HPDE6-E6E7 (cell line): ENCODE measurements around the gene SCYGR7.
"Not testable (repeated sequence)": the region's sequence is repeated elsewhere in the genome, so short reads cannot be mapped to it uniquely, and the experiment has no call there.

Experiments
- DNase-seq: peaks from one replicate; pipeline ENCODE4 v3.0.0; 2011; ENCODE audit warnings: missing footprints; ENCODE audit errors: extremely low spot score

SCYGR7 gene

GRCh38 chr2:227728035-227728434 is at the start of gene SCYGR7:
SCYGR7 (plus strand) TSS chr2:227728335; CDS start chr2:227728335, 0 bp downstream.
- DNase-seq = no peak

GRCh38 chr2:227684258-227684657 is 43.9 kb upstream of the SCYGR7 start:
- no peak for DNase-seq

- DNase-seq = no peak
These were observed 40.9 kb upstream of the SCYGR7 start for GRCh38 chr2:227687189-227687588.

GRCh38 chr2:227696990-227697679 is 31.0 kb upstream of the SCYGR7 start:
- no peak for DNase-seq

- DNase-seq = no peak
These were observed 26.6 kb upstream of the SCYGR7 start for GRCh38 chr2:227701556-227701955.

- peak; percentile 68 for DNase-seq
These were observed 24.8 kb upstream of the SCYGR7 start for GRCh38 chr2:227703280-227703732.

- peak; percentile 43 for DNase-seq
These were observed 24.2 kb upstream of the SCYGR7 start for GRCh38 chr2:227703961-227704360.

GRCh38 chr2:227706859-227707258 is 21.3 kb upstream of the SCYGR7 start:
- DNase-seq = no peak

- no peak for DNase-seq
These were observed 20.7 kb upstream of the SCYGR7 start for GRCh38 chr2:227707390-227707789.

GRCh38 chr2:227710986-227711385 is 17.1 kb upstream of the SCYGR7 start:
- DNase-seq = no peak

GRCh38 chr2:227713291-227713690 is 14.8 kb upstream of the SCYGR7 start:
- no peak for DNase-seq

- DNase-seq = no peak
These were observed 11.6 kb upstream of the SCYGR7 start for GRCh38 chr2:227716501-227716900.

GRCh38 chr2:227717687-227718567 is 10.2 kb upstream of the SCYGR7 start, which contains the start of gene SLC19A3:
SLC19A3 (minus strand) TSS chr2:227718028; CDS start chr2:227702318, 15,710 bp downstream.
- DNase-seq = peak; percentile 46

- DNase-seq = no peak
These were observed 8.5 kb upstream of the SCYGR7 start for GRCh38 chr2:227719641-227720040.

- no peak for DNase-seq
These were observed 7.5 kb upstream of the SCYGR7 start for GRCh38 chr2:227720680-227721079.

GRCh38 chr2:227722821-227723220 is 5.3 kb upstream of the SCYGR7 start:
- DNase-seq = not testable (repeated sequence)

- no peak for DNase-seq
These were observed 3.6 kb upstream of the SCYGR7 start, which contains the start of gene SCYGR6 for GRCh38 chr2:227724394-227725039. SCYGR6 (minus strand) TSS chr2:227724757; CDS start chr2:227724757, 0 bp downstream.

- DNase-seq = no peak
These were observed 11.2 kb downstream of the SCYGR7 start for GRCh38 chr2:227739351-227739750.

- not testable (repeated sequence) for DNase-seq
These were observed 12.6 kb downstream of the SCYGR7 start for GRCh38 chr2:227740705-227741104.

- DNase-seq = no peak
These were observed 17.5 kb downstream of the SCYGR7 start, which contains the start of gene SCYGR8 for GRCh38 chr2:227745594-227745993. SCYGR8 (plus strand) TSS chr2:227745894; CDS start chr2:227745894, 0 bp downstream.

GRCh38 chr2:227748079-227748478 is 19.9 kb downstream of the SCYGR7 start:
- no peak for DNase-seq

- not testable (repeated sequence) for DNase-seq
These were observed 28.1 kb downstream of the SCYGR7 start for GRCh38 chr2:227756261-227756660.
